Skin epidermis (tissue), 12 donors: ENCODE measurements around the gene RPS6KA3.

Source experiments
- H3K27ac ChIP-seq, 21 experiments: fragments of 200-600 bp; sonication (generic) in 11 of 21; one replicate each; pipeline ENCODE4 v1.5.0; 2020; ENCODE audit warnings: mild to moderate bottlenecking in 3 of 21, inconsistent platforms in 2 of 21, moderate library complexity in 2 of 21
- H3K4me3 ChIP-seq, 7 experiments: fragments of 200-600 bp; sonication (generic) in 2 of 7; one replicate each; pipeline ENCODE4 v1.5.0; 2020; ENCODE audit warnings: inconsistent platforms in 2 of 7, mild to moderate bottlenecking in 2 of 7, moderate library complexity in 1 of 7

Gene RPS6KA3

DNA sequence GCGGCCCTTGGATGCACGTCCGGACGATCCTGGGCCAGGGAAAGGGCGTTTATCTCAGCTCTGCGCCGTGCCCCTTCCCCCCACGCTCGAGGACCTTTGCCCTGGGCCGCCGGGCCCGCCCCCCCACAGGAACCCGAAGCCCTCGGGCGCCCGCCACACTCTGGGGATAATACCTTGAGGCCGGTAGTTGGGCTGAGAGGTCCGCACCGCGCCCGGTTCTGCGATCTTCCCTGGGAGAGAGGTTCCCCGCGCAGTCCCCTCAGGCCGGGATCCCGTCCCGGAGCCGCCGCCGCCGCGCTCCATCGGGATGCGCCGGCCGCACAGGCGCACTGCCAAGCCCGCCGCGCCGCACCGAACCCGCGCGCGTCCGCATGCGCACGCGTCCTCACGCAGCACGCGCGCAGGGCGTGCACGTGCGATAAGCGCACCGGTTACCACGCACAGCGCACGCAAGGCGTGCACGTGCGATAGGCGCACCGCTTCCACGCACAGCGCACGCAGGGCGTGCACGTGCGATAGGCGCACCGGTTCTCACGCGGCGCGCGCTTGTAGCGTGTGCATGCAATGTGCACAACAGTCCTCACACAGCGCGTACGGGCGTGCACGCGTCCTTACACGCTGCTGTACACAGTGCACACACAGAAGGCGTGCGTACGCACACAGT is 150.0 kb downstream of the RPS6KA3 start, which contains the start of gene MAP7D2:
Gene MAP7D2, minus strand, starts transcription at position 331 of the 664 bp plus-strand sequence. Its CDS starts 28 bp downstream, at position 303.
- Histone ChIP-seq H3K4me3 (peak within 1 kb of the TSS in 5 of 7 experiments; percentile 13 to 35 (median 19)), H3K27ac (no peak within 1 kb of the TSS)

DNA sequence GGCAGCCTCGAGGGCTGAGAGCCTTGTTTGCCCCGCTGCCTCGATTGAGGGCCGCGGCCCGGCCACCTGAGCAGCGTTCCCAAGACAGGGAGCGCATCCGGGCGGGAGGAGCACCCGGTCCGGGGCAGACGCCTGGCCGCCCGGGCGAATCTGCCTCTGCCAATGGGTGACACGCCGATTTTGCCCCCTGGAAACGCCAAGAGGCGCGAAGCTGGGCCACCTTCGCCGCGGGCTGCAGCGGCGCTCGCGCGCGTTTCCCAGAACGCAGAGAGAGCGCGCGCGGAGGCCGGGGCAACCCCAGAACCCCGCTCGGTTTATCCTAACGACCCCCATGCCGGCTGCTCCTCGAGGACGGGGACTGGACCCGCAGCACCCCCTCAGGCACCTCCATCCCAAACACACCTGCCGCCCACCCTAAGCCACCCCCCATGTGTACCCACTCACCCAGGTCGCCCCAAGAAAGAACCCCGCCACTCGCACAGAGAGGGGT is 150.6 kb downstream of the RPS6KA3 start:
- Histone ChIP-seq H3K4me3 (peak overlapping the region in 5 of 7 experiments; percentile 13 to 35 (median 19)), H3K27ac (no peak overlapping the region)

DNA sequence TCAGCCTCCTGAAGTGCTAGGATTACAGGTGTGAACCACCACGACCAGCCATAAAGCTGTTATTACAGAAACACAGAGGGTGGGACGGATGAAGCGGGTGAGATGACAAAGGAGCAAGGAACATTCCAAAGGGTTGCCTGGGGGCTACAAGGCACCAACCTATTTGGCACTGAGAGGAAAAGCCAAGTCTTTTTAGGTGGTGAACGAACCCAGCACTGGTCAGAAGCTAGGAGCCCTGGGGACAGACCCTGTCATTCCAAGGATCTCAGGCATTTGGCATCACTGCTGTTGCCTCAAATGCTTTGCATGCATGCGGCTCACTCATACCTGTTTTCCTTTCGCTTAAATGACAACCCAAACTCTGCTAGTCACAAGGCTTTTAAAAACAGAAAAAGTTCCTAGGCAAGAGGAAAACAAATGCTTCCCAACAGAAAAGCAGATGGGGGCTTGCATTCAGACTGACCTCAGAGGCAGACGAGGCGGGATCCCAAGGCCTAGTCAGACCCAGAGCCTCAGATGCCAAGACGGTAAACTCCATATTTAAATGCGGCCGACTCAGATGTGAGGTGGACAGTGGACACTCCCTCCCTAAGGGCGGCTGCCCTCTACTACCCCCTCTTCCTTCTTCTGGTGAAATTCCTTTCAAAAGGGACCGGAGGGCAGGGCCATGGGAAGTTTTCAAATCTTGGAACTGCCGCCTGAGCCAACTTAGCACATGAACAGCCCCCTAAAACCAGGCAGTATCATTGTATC is 154.5 kb downstream of the RPS6KA3 start:
- H3K4me3 ChIP-seq = no peak overlapping the region
- H3K27ac ChIP-seq = no peak overlapping the region

DNA sequence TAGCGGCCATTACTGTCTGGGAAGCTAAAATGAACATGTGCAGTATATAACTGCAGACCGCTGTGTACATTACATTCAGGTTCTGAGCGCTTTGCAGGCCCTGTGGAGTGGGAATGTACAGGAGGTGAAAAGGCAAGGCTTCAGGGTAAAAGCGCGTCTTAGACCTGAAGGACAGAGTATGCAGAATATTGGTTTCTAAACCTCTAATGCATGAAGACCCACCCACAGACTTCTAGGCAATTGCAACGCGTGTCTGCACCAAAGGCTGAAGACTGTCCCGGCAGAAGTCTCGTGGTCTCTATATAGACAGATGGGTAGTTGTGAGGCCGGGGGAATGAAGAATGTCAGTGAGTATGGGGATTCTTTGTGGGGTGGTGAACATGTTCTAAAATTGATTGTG is 155.4 kb downstream of the RPS6KA3 start:
- H3K27ac ChIP-seq = no peak overlapping the region
- H3K4me3 ChIP-seq = no peak overlapping the region

DNA sequence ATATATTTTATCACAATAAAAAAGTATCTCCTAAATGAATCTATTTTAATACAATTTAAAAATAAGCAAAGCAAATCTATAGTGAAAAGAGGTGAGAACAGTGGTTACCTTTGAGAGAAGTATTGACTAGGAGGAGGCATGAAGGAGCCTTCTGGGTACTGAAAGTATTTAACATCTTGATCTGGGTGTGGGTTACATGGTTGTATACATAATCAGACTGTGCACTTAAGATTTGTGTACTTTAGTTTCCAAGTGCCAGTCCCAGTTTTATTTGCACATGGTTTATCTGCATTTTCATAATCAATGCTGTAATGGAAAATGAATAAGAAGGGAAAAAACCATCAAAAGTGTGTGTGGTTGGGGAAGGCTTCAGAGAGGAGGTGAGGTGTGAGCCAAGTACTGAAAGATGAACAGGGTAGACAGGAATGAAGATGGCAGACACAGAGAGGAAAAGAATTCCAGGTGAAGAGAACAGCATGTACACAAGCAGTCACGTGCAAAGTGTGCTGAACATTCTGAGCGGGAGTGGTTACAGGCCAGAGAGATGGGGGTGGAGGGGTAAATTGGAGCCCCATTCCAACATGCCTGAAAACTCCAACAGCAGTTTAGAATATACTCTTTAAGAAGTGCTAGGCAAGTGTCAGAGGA is 164.7 kb downstream of the RPS6KA3 start:
- Histone ChIP-seq H3K4me3 (no peak overlapping the region), H3K27ac (no peak overlapping the region)
